Effector memory CD8-positive, alpha-beta T cell (primary cell): ENCODE measurements around the gene SORBS2.

Experiments used
- ATAC-seq: fragments of 150-1000 bp; cut with Tn5 transposase; replicated peaks from 2 replicates; pipeline ENCODE4 v1.10.0; 2021; ENCODE audit warnings: mild to moderate bottlenecking, moderate library complexity
- DNase-seq, 3 experiments: peaks; one replicate each; pipeline ENCODE4 v3.0.0; 2021
- H3K27ac Mint-ChIP-seq, 2 donors: one replicate each; pipeline ENCODE4 v1.8.0; 2022; ENCODE audit warnings: mild to moderate bottlenecking in 2 of 2, mixed read lengths in 2 of 2, moderate library complexity in 2 of 2
- H3K27me3 Mint-ChIP-seq, 2 donors: one replicate each; pipeline ENCODE4 v1.8.0; 2022; ENCODE audit warnings: mixed read lengths in 2 of 2
- H3K36me3 Mint-ChIP-seq: one replicate; pipeline ENCODE4 v1.8.0; 2022; ENCODE audit warnings: mild to moderate bottlenecking, moderate library complexity, mixed read lengths; ENCODE audit not compliant: insufficient read depth
- H3K4me1 Mint-ChIP-seq, 2 donors: one replicate each; pipeline ENCODE4 v1.8.0; 2022; ENCODE audit warnings: low read depth in 2 of 2, mixed read lengths in 2 of 2
- H3K4me3 Mint-ChIP-seq, 2 donors: one replicate each; pipeline ENCODE4 v1.8.0; 2022; ENCODE audit warnings: mild to moderate bottlenecking in 2 of 2, mixed read lengths in 2 of 2, moderate library complexity in 2 of 2
- H3K9me3 Mint-ChIP-seq, 2 donors: one replicate each; pipeline ENCODE4 v1.8.0; 2022; ENCODE audit warnings: mixed read lengths in 2 of 2

The SORBS2 gene

DNA sequence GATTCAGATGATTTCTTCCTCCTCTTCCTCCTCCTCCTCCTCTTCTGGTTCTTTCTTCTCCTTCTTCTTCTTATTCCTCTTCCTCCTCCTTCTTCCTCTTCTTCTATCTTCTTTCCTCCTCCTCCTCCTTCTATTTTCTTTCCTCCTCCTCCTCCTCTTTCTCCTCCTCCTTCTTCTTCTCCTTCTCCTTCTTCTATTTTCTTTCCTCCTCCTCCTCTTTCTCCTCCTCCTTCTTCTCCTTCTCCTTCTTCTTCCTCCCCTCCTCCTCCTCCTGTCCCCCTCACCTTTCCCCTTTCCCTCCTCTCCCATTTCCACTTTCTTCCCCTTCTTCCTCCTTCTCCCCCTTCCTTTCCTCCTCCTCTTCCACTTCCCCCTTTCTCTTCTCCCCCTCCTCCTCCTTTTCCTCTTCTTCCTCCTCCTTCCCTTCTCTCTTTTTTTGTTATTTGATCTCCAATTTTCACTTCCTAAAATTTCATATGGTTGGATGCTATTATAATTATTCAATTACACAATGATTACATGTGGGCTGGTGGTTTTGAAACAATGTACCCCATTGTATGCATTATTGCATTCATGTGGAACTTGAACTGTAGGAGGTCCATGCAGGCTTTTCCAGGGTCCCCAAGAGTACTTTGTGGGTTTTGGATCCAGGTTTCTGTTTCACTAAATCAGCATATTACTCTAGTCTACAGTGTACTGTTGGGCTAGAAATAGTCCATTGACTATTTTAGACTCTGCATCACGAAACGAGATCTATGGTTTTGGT is 68.1 kb downstream of the SORBS2 start:
- DNase-seq = no peak
- no peak for ATAC-seq
- Mint-ChIP-seq H3K9me3 (no peaks in the 10 kb centered on the region), H3K27ac (no peak overlapping the region), H3K4me1 (no peaks in the 10 kb centered on the region), H3K36me3 (no peaks in the 10 kb centered on the region), H3K27me3 (peaks cover 6 to 18% of the 10 kb centered on the region in 2 donors), H3K4me3 (no peak overlapping the region)

DNA sequence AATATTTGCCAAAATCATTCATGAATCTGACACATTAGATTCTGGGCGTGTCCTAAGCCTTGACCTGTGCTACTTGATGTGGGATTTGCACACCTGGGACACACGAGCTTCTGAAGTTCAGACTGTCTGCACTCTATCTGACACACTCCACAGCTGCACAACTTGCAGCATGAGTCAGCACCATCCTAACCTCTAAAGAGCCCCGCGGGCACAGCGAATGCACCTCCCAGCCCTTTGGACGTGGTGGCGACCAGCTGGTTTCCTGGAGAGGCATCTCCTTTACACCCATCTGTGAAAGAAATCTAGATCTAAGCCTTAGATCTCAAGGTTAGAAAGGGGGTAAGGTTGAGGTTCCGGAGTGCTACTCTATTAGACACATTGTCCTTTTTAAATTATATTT is 69.2 kb downstream of the SORBS2 start:
- H3K4me3 Mint-ChIP-seq = no peak overlapping the region
- no peak overlapping the region for H3K27ac Mint-ChIP-seq
- H3K36me3 Mint-ChIP-seq = peaks cover 2% of the 10 kb centered on the region
- DNase-seq = no peak
- peaks cover 0 to 9% of the 10 kb centered on the region in 2 donors for H3K27me3 Mint-ChIP-seq
- no peak for ATAC-seq
- H3K9me3 Mint-ChIP-seq = no peaks in the 10 kb centered on the region
- H3K4me1 Mint-ChIP-seq = no peaks in the 10 kb centered on the region

DNA sequence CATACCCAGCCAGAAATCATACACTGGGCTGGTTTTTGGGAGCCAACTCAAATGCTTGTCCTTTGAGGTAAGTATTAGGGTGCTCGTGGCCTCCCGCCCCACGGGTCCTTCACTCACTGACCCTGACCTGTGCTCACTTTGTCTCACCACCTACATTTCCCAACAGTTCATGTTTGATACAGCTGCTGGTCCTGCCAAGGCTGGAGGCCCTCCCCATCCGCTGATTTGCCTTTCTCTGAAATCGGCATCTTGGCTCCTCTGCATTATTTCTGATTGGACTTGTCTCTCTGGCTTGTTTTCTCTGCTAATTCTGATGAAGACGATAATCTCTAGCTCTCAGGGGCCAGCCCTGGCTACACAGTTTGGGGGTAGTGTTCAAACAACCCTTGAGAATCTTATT is 70.2 kb downstream of the SORBS2 start:
- no peak overlapping the region for H3K27ac Mint-ChIP-seq
- DNase-seq = no peak
- no peak for ATAC-seq
- H3K27me3 Mint-ChIP-seq = peaks cover 5 to 9% of the 10 kb centered on the region in 2 donors
- peaks cover 2% of the 10 kb centered on the region for H3K36me3 Mint-ChIP-seq
- no peak overlapping the region for H3K4me3 Mint-ChIP-seq
- no peaks in the 10 kb centered on the region for H3K4me1 Mint-ChIP-seq
- no peaks in the 10 kb centered on the region for H3K9me3 Mint-ChIP-seq

DNA sequence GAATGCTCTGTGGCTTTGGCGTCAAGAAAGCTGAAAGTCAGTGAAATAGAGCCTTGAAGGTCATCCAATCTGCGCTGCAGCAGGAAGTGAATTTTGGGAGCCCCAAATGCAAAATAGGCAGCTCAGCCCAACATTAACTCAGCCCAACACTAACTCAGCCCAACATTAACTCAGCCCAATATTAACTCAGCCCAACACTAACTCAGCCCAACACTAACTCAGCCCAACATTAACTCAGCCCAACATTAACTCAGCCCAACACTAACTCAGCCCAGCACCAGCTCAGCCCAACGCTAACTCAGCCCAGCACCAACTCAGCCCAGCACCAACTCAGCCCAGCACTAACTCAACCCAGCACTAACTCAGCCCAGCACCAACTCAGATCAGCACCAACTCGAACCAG is 71.5 kb downstream of the SORBS2 start:
- ATAC-seq = no peak
- H3K4me3 Mint-ChIP-seq = no peak overlapping the region
- peaks cover 6% of the 10 kb centered on the region for H3K36me3 Mint-ChIP-seq
- H3K9me3 Mint-ChIP-seq = peaks cover 0 to 1% of the 10 kb centered on the region in 2 donors
- no peak overlapping the region for H3K27ac Mint-ChIP-seq
- H3K27me3 Mint-ChIP-seq = peaks cover 5 to 16% of the 10 kb centered on the region in 2 donors
- H3K4me1 Mint-ChIP-seq = no peaks in the 10 kb centered on the region
- DNase-seq = no peak

DNA sequence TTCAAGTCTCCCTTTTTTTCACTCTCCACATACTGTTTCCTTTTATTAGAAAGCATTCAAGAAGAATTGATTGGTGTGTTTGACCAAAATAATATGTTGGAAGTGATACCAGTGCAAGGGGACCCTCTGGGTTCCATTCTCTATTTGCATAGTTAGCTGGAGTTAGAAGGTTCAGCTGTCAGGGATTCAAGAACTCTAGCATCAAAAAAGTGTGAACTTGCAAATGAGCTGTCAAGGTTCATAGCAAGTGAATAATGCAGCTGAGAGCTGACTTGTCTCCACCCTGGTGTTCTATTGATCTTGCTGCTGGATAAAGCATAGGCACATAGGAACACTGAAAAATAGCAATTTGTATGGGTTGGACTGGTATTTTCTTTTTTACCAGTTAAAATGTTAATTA is 73.2 kb downstream of the SORBS2 start:
- Mint-ChIP-seq H3K27ac (no peak overlapping the region), H3K9me3 (peaks cover 0 to 1% of the 10 kb centered on the region in 2 donors), H3K36me3 (peaks cover 6% of the 10 kb centered on the region), H3K4me1 (no peaks in the 10 kb centered on the region), H3K27me3 (peaks cover 10 to 24% of the 10 kb centered on the region in 2 donors), H3K4me3 (no peak overlapping the region)
- DNase-seq (no peak), ATAC-seq (no peak)

DNA sequence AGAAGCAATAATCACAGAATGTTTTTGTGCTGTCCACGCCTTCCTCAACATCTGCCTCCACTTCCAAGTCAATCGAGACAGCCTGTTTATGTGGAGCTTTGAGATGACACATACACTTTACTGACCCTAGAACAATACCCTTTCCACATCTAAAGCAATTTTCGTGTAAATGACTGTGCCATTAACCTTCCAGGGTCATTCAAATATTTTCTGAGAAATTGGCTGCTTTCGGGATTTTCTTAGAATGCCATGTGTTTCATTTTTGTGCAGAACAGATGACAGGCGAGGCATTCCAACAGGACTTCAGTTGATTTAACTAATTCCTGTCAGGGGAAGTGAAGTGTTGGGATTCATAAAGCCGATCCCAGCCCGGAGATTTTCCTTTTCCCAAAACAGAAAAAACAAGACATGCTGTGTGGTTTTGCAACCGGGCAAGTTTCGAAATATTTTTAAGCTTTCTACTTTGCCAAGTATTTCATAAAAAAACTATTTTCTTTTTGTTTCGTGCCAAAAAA is 73.9 kb downstream of the SORBS2 start:
- Mint-ChIP-seq H3K36me3 (peaks cover 6% of the 10 kb centered on the region), H3K27ac (no peak overlapping the region), H3K9me3 (peaks cover 0 to 3% of the 10 kb centered on the region in 2 donors), H3K27me3 (peaks cover 13 to 31% of the 10 kb centered on the region in 2 donors), H3K4me3 (no peak overlapping the region), H3K4me1 (no peaks in the 10 kb centered on the region)
- DNase-seq = no peak
- ATAC-seq = no peak

DNA sequence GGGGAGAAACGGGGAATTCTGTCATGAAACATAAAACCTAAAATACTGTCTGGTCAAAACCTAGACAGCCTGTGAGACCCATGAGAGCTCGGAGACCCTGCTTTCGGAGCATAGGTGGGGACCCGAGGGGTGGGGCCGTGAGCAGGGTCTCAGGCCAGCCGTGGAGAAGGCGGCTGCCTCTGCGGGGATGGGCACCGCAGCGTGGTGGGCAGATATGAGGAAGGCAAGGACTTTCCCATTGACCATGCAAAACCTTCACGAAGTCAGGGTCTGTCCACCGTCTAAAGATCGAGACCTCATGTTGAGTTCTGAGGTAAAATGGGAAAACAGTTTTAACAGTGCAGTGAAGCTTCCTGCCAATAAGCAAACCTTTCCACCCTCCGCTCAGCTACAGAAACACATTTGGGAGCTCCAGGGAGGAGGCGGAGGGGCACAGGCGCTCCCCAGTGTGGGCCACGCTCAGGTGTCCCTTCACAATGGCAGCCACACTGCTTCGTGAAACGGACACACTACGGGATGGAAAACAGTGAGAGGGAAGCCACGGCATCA is 74.4 kb downstream of the SORBS2 start:
- Mint-ChIP-seq H3K36me3 (peaks cover 6% of the 10 kb centered on the region), H3K4me1 (no peaks in the 10 kb centered on the region), H3K9me3 (peaks cover 0 to 4% of the 10 kb centered on the region in 2 donors), H3K27ac (no peak overlapping the region), H3K27me3 (peaks cover 19 to 36% of the 10 kb centered on the region in 2 donors), H3K4me3 (no peak overlapping the region)
- ATAC-seq (no peak), DNase-seq (no peak)

DNA sequence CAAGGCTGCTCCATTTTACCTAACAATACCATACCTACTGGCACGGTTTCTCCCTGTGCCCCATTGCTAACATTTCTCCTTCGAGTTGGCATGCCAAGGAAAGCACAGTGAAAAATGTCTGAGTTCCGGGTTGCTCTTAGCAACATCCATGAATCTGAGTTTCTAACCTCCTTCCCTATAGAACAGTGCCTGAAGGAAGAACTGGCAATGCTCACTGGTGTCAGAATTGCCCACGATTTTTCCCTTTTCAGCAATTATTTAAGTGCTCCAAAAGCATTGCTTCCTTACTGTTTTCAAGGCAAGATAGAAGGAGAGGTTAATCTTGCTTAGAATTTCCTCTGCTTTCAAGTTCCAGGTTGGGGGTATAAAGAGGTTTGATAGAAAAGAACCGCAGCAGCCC is 75.1 kb downstream of the SORBS2 start:
- ATAC-seq = no peak

DNA sequence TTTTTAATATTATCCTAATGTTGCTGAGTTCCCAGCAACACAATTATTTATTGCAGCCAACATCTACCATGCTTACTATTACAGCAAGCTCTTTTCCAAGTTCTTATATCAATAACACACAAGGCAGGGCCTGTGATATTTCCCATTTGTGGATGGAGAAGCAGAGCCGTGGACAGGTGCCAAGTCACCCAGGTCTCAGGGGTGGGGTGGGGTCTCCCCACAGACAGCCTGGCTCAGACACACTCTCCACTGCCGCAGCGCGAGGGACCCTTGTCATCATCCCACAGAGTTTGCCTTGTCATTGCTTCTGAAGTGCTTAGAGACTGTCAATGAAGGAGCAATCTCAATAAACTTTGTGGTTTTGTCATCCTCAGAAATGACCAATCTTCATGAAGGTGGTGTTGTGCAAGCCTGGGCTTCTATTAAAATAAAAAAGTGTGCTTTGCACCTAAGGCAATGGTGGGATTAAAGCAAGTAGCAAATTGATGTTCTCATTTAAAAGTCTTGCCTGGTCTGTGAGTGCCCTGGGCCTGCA is 76.1 kb downstream of the SORBS2 start:
- H3K4me3 Mint-ChIP-seq = no peak overlapping the region
- no peak for ATAC-seq
- H3K36me3 Mint-ChIP-seq = peaks cover 6% of the 10 kb centered on the region
- H3K27ac Mint-ChIP-seq = no peak overlapping the region
- peaks cover 0 to 4% of the 10 kb centered on the region in 2 donors for H3K9me3 Mint-ChIP-seq
- peaks cover 27 to 46% of the 10 kb centered on the region in 2 donors for H3K27me3 Mint-ChIP-seq
- DNase-seq = no peak
- no peaks in the 10 kb centered on the region for H3K4me1 Mint-ChIP-seq

More for the DNA sequence above, 75.1 kb downstream of the SORBS2 start:
- Mint-ChIP-seq H3K4me3 (no peak overlapping the region), H3K27ac (no peak overlapping the region), H3K27me3 (peaks cover 25 to 43% of the 10 kb centered on the region in 2 donors), H3K4me1 (no peaks in the 10 kb centered on the region), H3K9me3 (peaks cover 0 to 4% of the 10 kb centered on the region in 2 donors), H3K36me3 (peaks cover 6% of the 10 kb centered on the region)
- DNase-seq = no peak

DNA sequence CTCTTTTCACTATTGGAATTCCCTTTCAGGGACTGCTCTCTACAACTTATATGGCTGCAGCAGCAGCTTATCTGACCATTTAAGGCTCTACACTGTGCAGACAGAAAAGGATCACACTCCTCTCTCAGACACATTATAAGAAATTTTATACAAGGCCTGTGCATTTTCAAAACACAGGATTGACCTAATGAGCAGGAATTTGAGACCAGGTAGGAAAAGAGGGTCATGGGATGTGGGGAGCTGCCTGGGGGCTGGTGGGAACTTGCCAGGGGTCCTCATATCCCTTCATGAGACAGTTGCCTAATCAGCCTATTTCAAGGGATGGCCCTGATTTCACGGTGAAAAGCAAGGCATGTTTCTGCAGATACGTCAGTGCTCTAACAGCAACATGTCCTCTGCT is 77.1 kb downstream of the SORBS2 start:
- no peak for ATAC-seq
- Mint-ChIP-seq H3K9me3 (peaks cover 0 to 4% of the 10 kb centered on the region in 2 donors), H3K27ac (no peak overlapping the region), H3K27me3 (peaks cover 27 to 46% of the 10 kb centered on the region in 2 donors), H3K4me1 (no peaks in the 10 kb centered on the region), H3K4me3 (no peak overlapping the region), H3K36me3 (peaks cover 6% of the 10 kb centered on the region)
- DNase-seq = no peak

DNA sequence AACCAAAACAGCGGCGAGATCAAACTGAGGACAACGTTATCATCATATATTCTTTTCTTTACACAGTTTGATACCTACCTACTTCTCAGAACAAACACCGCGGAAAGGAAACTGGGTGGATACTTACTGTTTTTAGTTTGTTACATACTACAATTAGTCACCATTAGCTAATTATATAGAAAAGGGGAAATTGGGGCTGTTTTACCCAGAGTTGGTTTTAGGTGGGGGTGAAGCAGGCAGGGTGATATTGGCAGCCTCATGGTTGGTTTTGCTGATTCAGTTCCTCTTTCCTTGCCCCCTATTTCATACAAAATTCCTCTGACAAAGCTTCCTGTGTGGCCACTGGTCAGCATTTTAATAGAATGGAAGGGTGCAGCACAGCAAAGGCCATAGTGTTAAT is 77.8 kb downstream of the SORBS2 start:
- no peak overlapping the region for H3K4me3 Mint-ChIP-seq
- no peak for DNase-seq
- no peak for ATAC-seq
- no peaks in the 10 kb centered on the region for H3K4me1 Mint-ChIP-seq
- H3K27ac Mint-ChIP-seq = no peak overlapping the region
- H3K9me3 Mint-ChIP-seq = peaks cover 0 to 4% of the 10 kb centered on the region in 2 donors
- peaks cover 6% of the 10 kb centered on the region for H3K36me3 Mint-ChIP-seq
- H3K27me3 Mint-ChIP-seq = peaks cover 27 to 46% of the 10 kb centered on the region in 2 donors

DNA sequence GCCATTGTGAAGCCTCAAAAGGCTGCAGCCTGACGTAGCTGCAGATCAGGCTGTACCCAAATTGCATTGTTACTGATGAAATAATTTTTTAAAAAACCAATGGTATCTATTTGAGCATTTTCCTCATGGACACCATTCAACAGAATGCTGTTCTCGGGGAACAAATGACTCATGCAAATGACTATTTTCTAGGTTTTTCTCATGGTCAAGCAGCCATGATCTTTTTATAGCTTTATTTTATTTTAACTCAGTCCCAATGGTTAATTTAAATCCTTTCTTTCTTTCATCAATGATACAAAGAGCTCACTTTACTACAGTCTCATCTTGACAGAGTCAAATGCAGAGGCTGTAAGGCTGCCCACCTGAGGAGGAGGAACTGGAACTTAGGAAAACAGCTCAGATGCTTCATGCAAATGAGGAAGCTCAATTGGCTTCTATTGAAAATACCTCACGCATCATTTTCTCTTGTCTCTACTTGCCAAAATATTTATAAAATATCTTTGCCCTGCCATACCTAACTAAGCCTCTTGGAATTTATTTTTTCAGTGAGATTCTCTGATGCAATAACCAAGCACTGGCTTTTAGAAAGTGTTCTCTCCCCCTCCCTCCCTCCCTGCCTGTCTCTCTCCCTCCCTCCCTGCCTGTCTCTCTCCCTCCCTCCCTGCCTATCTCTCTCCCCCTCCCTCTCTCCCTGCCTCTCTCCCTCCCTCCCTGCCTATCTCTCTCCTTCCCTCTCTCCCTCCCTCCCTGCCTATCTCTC is 81.0 kb downstream of the SORBS2 start:
- H3K9me3 Mint-ChIP-seq = peaks cover 0 to 3% of the 10 kb centered on the region in 2 donors
- no peak for ATAC-seq
- no peak overlapping the region for H3K4me3 Mint-ChIP-seq
- H3K27ac Mint-ChIP-seq = no peak overlapping the region
- H3K27me3 Mint-ChIP-seq = peaks cover 22 to 50% of the 10 kb centered on the region in 2 donors
- H3K4me1 Mint-ChIP-seq = no peaks in the 10 kb centered on the region
- no peaks in the 10 kb centered on the region for H3K36me3 Mint-ChIP-seq
- DNase-seq = no peak

DNA sequence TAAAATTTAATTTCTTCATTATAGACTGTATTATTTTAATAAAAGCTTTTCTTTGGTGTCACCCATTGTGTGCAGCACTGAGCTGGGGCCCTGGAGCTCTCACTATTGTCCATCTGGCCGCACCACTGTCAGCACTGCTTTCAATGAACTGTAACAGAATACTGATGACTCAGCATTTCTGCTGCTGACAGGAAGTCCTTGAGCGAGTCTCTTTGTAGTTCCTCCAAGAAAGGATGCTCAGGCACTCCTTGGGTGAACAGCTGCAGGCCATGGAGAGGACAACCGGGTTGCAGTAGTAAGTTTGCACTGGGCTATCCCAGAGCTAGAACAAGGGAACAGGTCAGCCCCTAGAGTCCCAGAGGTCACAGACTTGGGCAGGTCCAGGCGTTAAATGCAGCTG is 81.6 kb downstream of the SORBS2 start:
- no peaks in the 10 kb centered on the region for H3K36me3 Mint-ChIP-seq
- H3K27me3 Mint-ChIP-seq = peaks cover 22 to 44% of the 10 kb centered on the region in 2 donors
- no peak overlapping the region for H3K27ac Mint-ChIP-seq
- H3K9me3 Mint-ChIP-seq = peaks cover 0 to 3% of the 10 kb centered on the region in 2 donors
- H3K4me3 Mint-ChIP-seq = no peak overlapping the region
- no peaks in the 10 kb centered on the region for H3K4me1 Mint-ChIP-seq
- ATAC-seq (no peak), DNase-seq (no peak)
